ENCODE measurements around the gene PPP1R9A. TPM values are rescaled to one million over a fixed set of nuclear protein-coding genes. Genes with fewer than 3 reads are reported as not detected.

The PPP1R9A gene
- total and polyA plus RNA-seq, 2 donors = 1.4 to 2.2 TPM

- H3K4me3 ChIP-seq (ENCODE audit: low read length in 2 of 2) = no peak overlapping the region
Measured at GRCh38 chr7:95334447-95334846, 427.1 kb downstream of the PPP1R9A start.

GRCh38 chr7:95335093-95335492 lies 427.7 kb downstream of the PPP1R9A start:
- Histone ChIP-seq H3K27me3 (ENCODE audit: control insufficient read depth in 2 of 2, insufficient read depth in 1 of 2, low read length in 1 of 2) (no peaks in the 10 kb centered on the region), H3K4me1 (ENCODE audit: control insufficient read depth in 2 of 2, insufficient read depth in 2 of 2, low read length in 2 of 2) (peaks cover 0 to 2% of the 10 kb centered on the region in 2 donors), H3K9me3 (ENCODE audit: control insufficient read depth in 2 of 2, insufficient read depth in 1 of 2, low read length in 1 of 2) (no peaks in the 10 kb centered on the region), H3K36me3 (ENCODE audit: control insufficient read depth in 2 of 2, insufficient read depth in 2 of 2, low read length in 1 of 2) (no peaks in the 10 kb centered on the region), H3K4me3 (ENCODE audit: low read length in 2 of 2) (no peak overlapping the region), H3K27ac (ENCODE audit: low read depth in 1 of 2, low read length in 1 of 2) (no peak overlapping the region)
- no peak for DNase-seq (ENCODE audit: low read depth in 6 of 9, low spot score in 9 of 9)

More at GRCh38 chr7:95334447-95334846, 427.1 kb downstream of the PPP1R9A start:
- DNase-seq (ENCODE audit: low read depth in 6 of 9, low spot score in 9 of 9) = no peak
- no peaks in the 10 kb centered on the region for H3K27me3 ChIP-seq (ENCODE audit: control insufficient read depth in 2 of 2, insufficient read depth in 1 of 2, low read length in 1 of 2)
- H3K9me3 ChIP-seq (ENCODE audit: control insufficient read depth in 2 of 2, insufficient read depth in 1 of 2, low read length in 1 of 2) = no peaks in the 10 kb centered on the region
- peaks cover 0 to 3% of the 10 kb centered on the region in 2 donors for H3K4me1 ChIP-seq (ENCODE audit: control insufficient read depth in 2 of 2, insufficient read depth in 2 of 2, low read length in 2 of 2)
- no peaks in the 10 kb centered on the region for H3K36me3 ChIP-seq (ENCODE audit: control insufficient read depth in 2 of 2, insufficient read depth in 2 of 2, low read length in 1 of 2)
- H3K27ac ChIP-seq (ENCODE audit: low read depth in 1 of 2, low read length in 1 of 2) = no peak overlapping the region

- no peaks in the 10 kb centered on the region for H3K4me1 ChIP-seq (ENCODE audit: control insufficient read depth in 2 of 2, insufficient read depth in 2 of 2, low read length in 2 of 2)
- no peak for DNase-seq (ENCODE audit: low read depth in 6 of 9, low spot score in 9 of 9)
- no peaks in the 10 kb centered on the region for H3K27me3 ChIP-seq (ENCODE audit: control insufficient read depth in 2 of 2, insufficient read depth in 1 of 2, low read length in 1 of 2)
- no peak overlapping the region for H3K27ac ChIP-seq (ENCODE audit: low read depth in 1 of 2, low read length in 1 of 2)
- H3K9me3 ChIP-seq (ENCODE audit: control insufficient read depth in 2 of 2, insufficient read depth in 1 of 2, low read length in 1 of 2) = no peaks in the 10 kb centered on the region
- H3K4me3 ChIP-seq (ENCODE audit: low read length in 2 of 2) = no peak overlapping the region
- no peaks in the 10 kb centered on the region for H3K36me3 ChIP-seq (ENCODE audit: control insufficient read depth in 2 of 2, insufficient read depth in 2 of 2, low read length in 1 of 2)
- 93% methylated on average over 3 of the region's 3 CpGs for WGBS
Measured at GRCh38 chr7:95338832-95339231, 431.4 kb downstream of the PPP1R9A start.

- H3K4me3 ChIP-seq (ENCODE audit: low read length in 2 of 2) = no peak overlapping the region
- no peak for DNase-seq (ENCODE audit: low read depth in 6 of 9, low spot score in 9 of 9)
- no peaks in the 10 kb centered on the region for H3K4me1 ChIP-seq (ENCODE audit: control insufficient read depth in 2 of 2, insufficient read depth in 2 of 2, low read length in 2 of 2)
- H3K36me3 ChIP-seq (ENCODE audit: control insufficient read depth in 2 of 2, insufficient read depth in 2 of 2, low read length in 1 of 2) = no peaks in the 10 kb centered on the region
- H3K27me3 ChIP-seq (ENCODE audit: control insufficient read depth in 2 of 2, insufficient read depth in 1 of 2, low read length in 1 of 2) = no peaks in the 10 kb centered on the region
- H3K27ac ChIP-seq (ENCODE audit: low read depth in 1 of 2, low read length in 1 of 2) = no peak overlapping the region
- WGBS = 99% methylated on average over 2 of the region's 2 CpGs
- no peaks in the 10 kb centered on the region for H3K9me3 ChIP-seq (ENCODE audit: control insufficient read depth in 2 of 2, insufficient read depth in 1 of 2, low read length in 1 of 2)
Measured at GRCh38 chr7:95340491-95340890, 433.1 kb downstream of the PPP1R9A start.

GRCh38 chr7:95342029-95342428 lies 434.6 kb downstream of the PPP1R9A start:
- Histone ChIP-seq H3K27ac (ENCODE audit: low read depth in 1 of 2, low read length in 1 of 2) (no peak overlapping the region), H3K36me3 (ENCODE audit: control insufficient read depth in 2 of 2, insufficient read depth in 2 of 2, low read length in 1 of 2) (no peaks in the 10 kb centered on the region), H3K4me1 (ENCODE audit: control insufficient read depth in 2 of 2, insufficient read depth in 2 of 2, low read length in 2 of 2) (no peaks in the 10 kb centered on the region), H3K9me3 (ENCODE audit: control insufficient read depth in 2 of 2, insufficient read depth in 1 of 2, low read length in 1 of 2) (no peaks in the 10 kb centered on the region), H3K27me3 (ENCODE audit: control insufficient read depth in 2 of 2, insufficient read depth in 1 of 2, low read length in 1 of 2) (no peaks in the 10 kb centered on the region), H3K4me3 (ENCODE audit: low read length in 2 of 2) (no peak overlapping the region)
- no peak for DNase-seq (ENCODE audit: low read depth in 6 of 9, low spot score in 9 of 9)
- 92% methylated on average over 3 of the region's 3 CpGs for WGBS

- H3K4me3 ChIP-seq (ENCODE audit: low read length in 2 of 2) = no peak overlapping the region
- no peak for DNase-seq (ENCODE audit: low read depth in 6 of 9, low spot score in 9 of 9)
- H3K27me3 ChIP-seq (ENCODE audit: control insufficient read depth in 2 of 2, insufficient read depth in 1 of 2, low read length in 1 of 2) = no peaks in the 10 kb centered on the region
- no peak overlapping the region for H3K27ac ChIP-seq (ENCODE audit: low read depth in 1 of 2, low read length in 1 of 2)
- no peaks in the 10 kb centered on the region for H3K4me1 ChIP-seq (ENCODE audit: control insufficient read depth in 2 of 2, insufficient read depth in 2 of 2, low read length in 2 of 2)
- no peaks in the 10 kb centered on the region for H3K36me3 ChIP-seq (ENCODE audit: control insufficient read depth in 2 of 2, insufficient read depth in 2 of 2, low read length in 1 of 2)
- WGBS = 88% methylated on average over 4 of the region's 4 CpGs
- no peaks in the 10 kb centered on the region for H3K9me3 ChIP-seq (ENCODE audit: control insufficient read depth in 2 of 2, insufficient read depth in 1 of 2, low read length in 1 of 2)
Measured at GRCh38 chr7:95342642-95343307, 435.4 kb downstream of the PPP1R9A start.

All from thymus (tissue), 11 donors.